ENCODE measurements around the gene CLEC4C. TPM values are rescaled to one million over a fixed set of nuclear protein-coding genes. Genes with fewer than 3 reads are reported as not detected.

The CLEC4C gene
- total and polyA plus RNA-seq, 2 of the 8 experiments (the other 6 are each of a cell fraction or from before 2014, with no cell fraction given) = 0.76 TPM; not detected in 1

DNA sequence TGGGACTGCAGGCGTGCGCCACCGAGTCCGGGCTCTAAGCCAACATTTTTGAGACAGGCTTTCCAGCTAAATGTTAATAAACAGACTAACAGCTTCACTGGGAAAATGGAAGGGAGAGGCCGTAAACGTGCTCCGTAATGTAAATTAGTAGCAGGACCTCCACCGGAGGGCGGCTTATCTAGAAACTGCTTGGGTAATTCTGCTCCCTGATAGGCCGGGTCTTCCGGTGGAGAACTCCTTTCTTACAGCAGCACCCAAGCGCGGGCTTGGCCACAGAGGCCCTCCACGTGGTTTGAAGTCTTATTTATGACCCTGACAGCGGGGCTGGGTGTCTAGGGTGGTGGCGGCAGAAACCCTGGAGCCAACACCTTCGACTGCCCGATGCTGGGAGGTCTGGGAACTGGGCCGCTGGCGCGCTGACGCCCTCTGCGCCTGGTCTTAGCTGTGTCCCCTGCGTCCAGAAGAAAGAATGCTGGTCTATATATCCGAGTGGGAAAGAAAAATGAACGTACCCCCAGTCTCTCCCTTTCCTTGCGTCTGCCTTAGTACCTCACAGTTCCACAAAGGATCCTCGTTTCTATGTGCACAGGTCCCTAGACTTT lies 34.2 kb downstream of the CLEC4C start (continued):
- TF ChIP-seq NANOG (IDR thresholded peaks at IDR 0.05; ENCODE audit: insufficient read depth, low read depth, low read length, poor library complexity, severe bottlenecking) (no peak), PHF8 (conservative IDR thresholded peaks at IDR 0.05; ENCODE audit: low read depth, low read length) (no peak), GTF2F1 (IDR thresholded peaks at IDR 0.05; ENCODE audit: borderline replicate concordance, low read depth, low read length) (no peak), SUZ12 (IDR thresholded peaks at IDR 0.05; ENCODE audit: low read length) (no peak), CREB1 (IDR thresholded peaks at IDR 0.05) (no peak), JUND (IDR thresholded peaks at IDR 0.05; ENCODE audit: low read length) (no peak)
- TF ChIP-seq, protein P1, sequence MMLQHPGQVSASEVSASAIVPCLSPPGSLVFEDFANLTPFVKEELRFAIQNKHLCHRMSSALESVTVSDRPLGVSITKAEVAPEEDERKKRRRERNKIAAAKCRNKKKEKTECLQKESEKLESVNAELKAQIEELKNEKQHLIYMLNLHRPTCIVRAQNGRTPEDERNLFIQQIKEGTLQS (IDR thresholded peaks at IDR 0.05; ENCODE audit: insufficient read depth, low read depth, low read length) = no peak
